ENCODE measurements around the gene VEPH1. TPM values are rescaled to one million over a fixed set of nuclear protein-coding genes. Genes with fewer than 3 reads are reported as not detected.

Gene VEPH1
- total RNA-seq, 2 donors from 2014 or later: 0.21 TPM; not detected in 1

GRCh38 chr3:157318639-157319288, 184.5 kb downstream of the VEPH1 start:
- DNase-seq (ENCODE audit: low spot score) (no peak), ATAC-seq (ENCODE audit: insufficient number of reproducible peaks, low FRiP score, low read depth) (no peak)
- Histone ChIP-seq H3K27me3 (replicated peaks; ENCODE audit: insufficient read depth) (no peaks in the 10 kb centered on the region), H3K9me3 (no peaks in the 10 kb centered on the region), H3K4me3 (no peak overlapping the region), H3K27ac (no peak overlapping the region), H3K4me1 (ENCODE audit: control insufficient read depth in 1 of 2, low read depth in 2 of 2) (no peaks in the 10 kb centered on the region), H3K36me3 (no peaks in the 10 kb centered on the region)
- TF ChIP-seq CTCF (IDR thresholded peaks at IDR 0.05): no peak

GRCh38 chr3:157317895-157318294, 185.3 kb downstream of the VEPH1 start:
- TF ChIP-seq CTCF (IDR thresholded peaks at IDR 0.05): no peak
- ATAC-seq (ENCODE audit: insufficient number of reproducible peaks, low FRiP score, low read depth) (no peak), DNase-seq (ENCODE audit: low spot score) (no peak)
- no peaks in the 10 kb centered on the region for H3K27me3 ChIP-seq (replicated peaks; ENCODE audit: insufficient read depth)
- no peaks in the 10 kb centered on the region for H3K9me3 ChIP-seq
- H3K4me1 ChIP-seq (ENCODE audit: control insufficient read depth in 1 of 2, low read depth in 2 of 2): no peaks in the 10 kb centered on the region
- no peaks in the 10 kb centered on the region for H3K36me3 ChIP-seq
- H3K4me3 ChIP-seq: no peak overlapping the region
- no peak overlapping the region for H3K27ac ChIP-seq

- Histone ChIP-seq H3K27ac (no peak overlapping the region), H3K27me3 (replicated peaks; ENCODE audit: insufficient read depth) (no peaks in the 10 kb centered on the region), H3K36me3 (no peaks in the 10 kb centered on the region), H3K4me1 (ENCODE audit: control insufficient read depth in 1 of 2, low read depth in 2 of 2) (no peaks in the 10 kb centered on the region), H3K4me3 (no peak overlapping the region), H3K9me3 (no peaks in the 10 kb centered on the region)
- no peak for TF ChIP-seq CTCF (IDR thresholded peaks at IDR 0.05)
- no peak for DNase-seq (ENCODE audit: low spot score)
- no peak for ATAC-seq (ENCODE audit: insufficient number of reproducible peaks, low FRiP score, low read depth)
These were observed 190.0 kb downstream of the VEPH1 start for GRCh38 chr3:157313186-157313585.

- DNase-seq (ENCODE audit: low spot score) (no peak), ATAC-seq (ENCODE audit: insufficient number of reproducible peaks, low FRiP score, low read depth) (no peak)
- no peak overlapping the region for H3K27ac ChIP-seq
- no peaks in the 10 kb centered on the region for H3K4me1 ChIP-seq (ENCODE audit: control insufficient read depth in 1 of 2, low read depth in 2 of 2)
- no peak for TF ChIP-seq CTCF (IDR thresholded peaks at IDR 0.05)
- no peak overlapping the region for H3K4me3 ChIP-seq
- no peaks in the 10 kb centered on the region for H3K9me3 ChIP-seq
- no peaks in the 10 kb centered on the region for H3K36me3 ChIP-seq
- H3K27me3 ChIP-seq (replicated peaks; ENCODE audit: insufficient read depth): no peaks in the 10 kb centered on the region
These were observed 190.9 kb downstream of the VEPH1 start for GRCh38 chr3:157312376-157312745.

GRCh38 chr3:157311633-157312375, 191.4 kb downstream of the VEPH1 start:
- ATAC-seq (ENCODE audit: insufficient number of reproducible peaks, low FRiP score, low read depth) (no peak), DNase-seq (ENCODE audit: low spot score) (no peak)
- no peaks in the 10 kb centered on the region for H3K36me3 ChIP-seq
- H3K4me3 ChIP-seq: no peak overlapping the region
- no peaks in the 10 kb centered on the region for H3K9me3 ChIP-seq
- H3K4me1 ChIP-seq (ENCODE audit: control insufficient read depth in 1 of 2, low read depth in 2 of 2): no peaks in the 10 kb centered on the region
- H3K27me3 ChIP-seq (replicated peaks; ENCODE audit: insufficient read depth): no peaks in the 10 kb centered on the region
- no peak overlapping the region for H3K27ac ChIP-seq
- TF ChIP-seq CTCF (IDR thresholded peaks at IDR 0.05): no peak
